ENCODE results near the gene ELMO1.

ELMO1 gene

GRCh38 chr7:36894190-36894589 is 554.5 kb downstream of the ELMO1 start:
- H3K36me3 ChIP-seq, result no peaks in the 10 kb centered on the region; the same call in 1 of the 2 replicates
- H3K27ac ChIP-seq, result no peak overlapping the region

DNA sequence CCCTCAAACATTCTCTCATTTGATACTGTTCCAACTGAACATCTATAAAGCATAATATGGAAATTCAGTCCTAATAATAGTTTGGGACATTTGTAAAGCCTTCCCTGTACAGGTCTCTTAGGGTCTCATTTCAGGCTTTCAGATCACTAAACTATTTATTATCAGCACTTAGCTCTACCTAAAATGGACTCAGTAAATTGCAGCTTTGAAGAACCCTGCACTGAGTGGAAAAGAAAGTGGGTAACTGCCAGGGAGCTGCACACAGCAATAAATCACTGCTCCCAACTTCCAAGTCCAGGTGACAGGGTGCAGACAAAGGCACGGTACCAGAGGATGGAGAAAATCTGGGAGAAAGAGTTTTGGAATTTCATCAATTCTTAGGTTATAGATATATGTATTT is 559.5 kb downstream of the ELMO1 start:
- Histone ChIP-seq H3K9me3 (ENCODE audit: severe bottlenecking) (no peaks in the 10 kb centered on the region), H3K27me3 (ENCODE audit: insufficient read depth, low read depth, severe bottlenecking) (no peaks in the 10 kb centered on the region), H3K27ac (no peak overlapping the region), H3K36me3 (no peaks in the 10 kb centered on the region; the same call in 1 of the 2 replicates), H3K4me3 (ENCODE audit: low read depth, low read length) (no peak overlapping the region)
- no peak for TF ChIP-seq CTCF (IDR thresholded peaks at IDR 0.05; ENCODE audit: low read depth, low read length)
- no peak for DNase-seq

More at GRCh38 chr7:36894190-36894589, 554.5 kb downstream of the ELMO1 start:
- H3K27me3 ChIP-seq (ENCODE audit: insufficient read depth, low read depth, severe bottlenecking), result no peaks in the 10 kb centered on the region
- no peaks in the 10 kb centered on the region for H3K9me3 ChIP-seq (ENCODE audit: severe bottlenecking)
- TF ChIP-seq CTCF (IDR thresholded peaks at IDR 0.05; ENCODE audit: low read depth, low read length), result no peak
- no peak for DNase-seq
- no peak overlapping the region for H3K4me3 ChIP-seq (ENCODE audit: low read depth, low read length)

- H3K9me3 ChIP-seq (ENCODE audit: severe bottlenecking), result no peaks in the 10 kb centered on the region
- H3K27ac ChIP-seq, result no peak overlapping the region
- H3K4me3 ChIP-seq (ENCODE audit: low read depth, low read length), result no peak overlapping the region
- TF ChIP-seq CTCF (IDR thresholded peaks at IDR 0.05; ENCODE audit: low read depth, low read length), result no peak
- no peaks in the 10 kb centered on the region for H3K27me3 ChIP-seq (ENCODE audit: insufficient read depth, low read depth, severe bottlenecking)
- no peaks in the 10 kb centered on the region; the same call in 1 of the 2 replicates for H3K36me3 ChIP-seq
- DNase-seq, result no peak
Measured at GRCh38 chr7:36887969-36888368, 560.7 kb downstream of the ELMO1 start.

DNA sequence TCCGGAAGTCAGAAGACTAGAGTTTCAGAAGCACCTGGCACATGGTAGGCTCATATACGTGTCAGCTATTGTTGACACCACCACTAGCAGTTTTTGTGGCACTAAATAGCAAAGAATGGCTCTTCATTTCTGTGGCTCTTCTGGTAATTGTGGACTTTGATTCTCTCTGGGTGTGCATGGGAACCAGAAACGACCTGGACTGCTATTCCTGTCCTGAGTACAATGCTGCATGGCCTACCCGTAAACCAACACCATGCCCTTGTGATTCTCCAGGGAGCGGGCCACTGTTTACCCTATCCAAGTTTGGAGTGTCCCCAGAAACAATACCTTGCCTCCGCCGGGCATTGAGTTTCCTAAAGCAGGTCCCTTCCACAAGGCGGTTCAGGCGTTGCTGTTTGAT is 561.4 kb downstream of the ELMO1 start:
- Histone ChIP-seq H3K36me3 (no peaks in the 10 kb centered on the region; the same call in 1 of the 2 replicates), H3K9me3 (ENCODE audit: severe bottlenecking) (no peaks in the 10 kb centered on the region), H3K4me3 (ENCODE audit: low read depth, low read length) (no peak overlapping the region), H3K27me3 (ENCODE audit: insufficient read depth, low read depth, severe bottlenecking) (no peaks in the 10 kb centered on the region), H3K27ac (no peak overlapping the region)
- no peak for TF ChIP-seq CTCF (IDR thresholded peaks at IDR 0.05; ENCODE audit: low read depth, low read length)
- DNase-seq, result no peak

- no peak overlapping the region for H3K4me3 ChIP-seq (ENCODE audit: low read depth, low read length)
- TF ChIP-seq CTCF (IDR thresholded peaks at IDR 0.05; ENCODE audit: low read depth, low read length), result no peak
- no peak overlapping the region for H3K27ac ChIP-seq
- DNase-seq, result no peak
- H3K36me3 ChIP-seq, result no peaks in the 10 kb centered on the region
- no peaks in the 10 kb centered on the region for H3K9me3 ChIP-seq (ENCODE audit: severe bottlenecking)
- no peaks in the 10 kb centered on the region for H3K27me3 ChIP-seq (ENCODE audit: insufficient read depth, low read depth, severe bottlenecking)
Measured at GRCh38 chr7:36884910-36885309, 563.8 kb downstream of the ELMO1 start.

DNA sequence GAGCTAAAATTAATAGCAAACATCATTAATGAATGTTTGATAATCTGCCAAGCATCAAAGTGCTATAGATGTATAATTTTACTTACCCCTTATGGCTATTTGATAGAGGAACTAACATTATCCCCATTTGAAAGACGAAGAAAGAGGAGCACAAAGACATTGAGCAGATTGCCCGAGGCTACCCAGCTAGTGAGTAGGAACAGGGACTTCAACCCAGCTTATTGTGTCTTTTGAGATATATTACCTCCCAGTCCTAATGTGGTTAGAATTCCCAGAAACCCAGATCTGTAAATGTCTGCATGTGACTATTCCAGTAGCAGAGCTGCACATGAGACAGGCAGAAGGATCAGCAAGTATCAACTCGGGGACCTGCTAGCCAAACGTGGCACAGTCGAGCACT is 564.3 kb downstream of the ELMO1 start:
- H3K36me3 ChIP-seq, result no peaks in the 10 kb centered on the region
- no peak for TF ChIP-seq CTCF (IDR thresholded peaks at IDR 0.05; ENCODE audit: low read depth, low read length)
- H3K27ac ChIP-seq, result no peak overlapping the region
- H3K9me3 ChIP-seq (ENCODE audit: severe bottlenecking), result no peaks in the 10 kb centered on the region
- no peak for DNase-seq
- H3K4me3 ChIP-seq (ENCODE audit: low read depth, low read length), result no peak overlapping the region
- H3K27me3 ChIP-seq (ENCODE audit: insufficient read depth, low read depth, severe bottlenecking), result no peaks in the 10 kb centered on the region

All from WERI-Rb-1 (cell line).